ENCODE results near the gene PITX1. TPM values are rescaled to one million over a fixed set of nuclear protein-coding genes. Genes with fewer than 3 reads are reported as not detected.
A peak's percentile ranks its signal among the peaks of the same experiment; 100 is the strongest.

PITX1 gene
- total RNA-seq, 2 experiments from 2014 or later: not detected

GRCh38 chr5:135026645-135027265, 7.3 kb downstream of the PITX1 start:
- ATAC-seq (ENCODE audit: low read depth): no peak
- POLR2A ChIA-PET: no interaction called here
- DNase-seq: no peak

GRCh38 chr5:135025730-135026644, 8.0 kb downstream of the PITX1 start:
- Mint-ChIP-seq H3K27me3 (peaks cover 65% of the 10 kb centered on the region), H3K4me1 (peaks cover 13% of the 10 kb centered on the region), H3K9me3 (peaks cover 4% of the 10 kb centered on the region), H3K36me3 (peaks cover 6% of the 10 kb centered on the region), H3K4me3 (no peak overlapping the region), H3K27ac (no peak overlapping the region)
- ATAC-seq (ENCODE audit: low read depth) (no peak), DNase-seq (peak; percentile 4)
- POLR2A ChIA-PET: no interaction called here

More at GRCh38 chr5:135026645-135027265, 7.3 kb downstream of the PITX1 start:
- H3K9me3 Mint-ChIP-seq: peaks cover 4% of the 10 kb centered on the region
- H3K27ac Mint-ChIP-seq: no peak overlapping the region
- no peak overlapping the region for H3K4me3 Mint-ChIP-seq
- H3K4me1 Mint-ChIP-seq: peaks cover 16% of the 10 kb centered on the region
- H3K36me3 Mint-ChIP-seq: peaks cover 7% of the 10 kb centered on the region
- peaks cover 66% of the 10 kb centered on the region for H3K27me3 Mint-ChIP-seq

GRCh38 chr5:135024956-135025729, 8.9 kb downstream of the PITX1 start:
- POLR2A ChIA-PET: no interaction called here
- H3K9me3 Mint-ChIP-seq: peaks cover 4% of the 10 kb centered on the region
- ATAC-seq (ENCODE audit: low read depth): no peak
- H3K27me3 Mint-ChIP-seq: peaks cover 58% of the 10 kb centered on the region
- H3K27ac Mint-ChIP-seq: no peak overlapping the region
- H3K4me3 Mint-ChIP-seq: no peak overlapping the region
- peak; percentile 10 for DNase-seq
- peaks cover 7% of the 10 kb centered on the region for H3K4me1 Mint-ChIP-seq
- peaks cover 5% of the 10 kb centered on the region for H3K36me3 Mint-ChIP-seq

- peaks cover 24% of the 10 kb centered on the region for H3K27me3 Mint-ChIP-seq
- POLR2A ChIA-PET: no interaction called here
- DNase-seq: peak; percentile 8
These were observed 13.7 kb downstream of the PITX1 start for GRCh38 chr5:135020111-135020895.

GRCh38 chr5:135019314-135019713, 14.7 kb downstream of the PITX1 start:
- Mint-ChIP-seq H3K4me3 (no peak overlapping the region), H3K27me3 (peaks cover 23% of the 10 kb centered on the region), H3K36me3 (no peaks in the 10 kb centered on the region), H3K27ac (no peak overlapping the region), H3K9me3 (no peaks in the 10 kb centered on the region), H3K4me1 (no peaks in the 10 kb centered on the region)
- POLR2A ChIA-PET: no interaction called here
- ATAC-seq (ENCODE audit: low read depth) (no peak), DNase-seq (peak; percentile 18)

More at GRCh38 chr5:135020111-135020895, 13.7 kb downstream of the PITX1 start:
- Mint-ChIP-seq H3K4me3 (no peak overlapping the region), H3K4me1 (no peaks in the 10 kb centered on the region), H3K36me3 (no peaks in the 10 kb centered on the region), H3K27ac (no peak overlapping the region), H3K9me3 (no peaks in the 10 kb centered on the region)
- ATAC-seq (ENCODE audit: low read depth): no peak

- no peaks in the 10 kb centered on the region for H3K9me3 Mint-ChIP-seq
- ATAC-seq (ENCODE audit: low read depth): no peak
- no peaks in the 10 kb centered on the region for H3K4me1 Mint-ChIP-seq
- DNase-seq: no peak
- peaks cover 23% of the 10 kb centered on the region for H3K27me3 Mint-ChIP-seq
- no peaks in the 10 kb centered on the region for H3K36me3 Mint-ChIP-seq
- H3K27ac Mint-ChIP-seq: no peak overlapping the region
- POLR2A ChIA-PET: no interaction called here
- no peak overlapping the region for H3K4me3 Mint-ChIP-seq
These were observed 15.6 kb downstream of the PITX1 start for GRCh38 chr5:135018457-135018856.

GRCh38 chr5:135016861-135017290, 17.2 kb downstream of the PITX1 start:
- ATAC-seq (ENCODE audit: low read depth) (no peak), DNase-seq (no peak)
- Mint-ChIP-seq H3K36me3 (no peaks in the 10 kb centered on the region), H3K27ac (no peak overlapping the region), H3K4me3 (no peak overlapping the region), H3K9me3 (no peaks in the 10 kb centered on the region), H3K27me3 (peaks cover 11% of the 10 kb centered on the region), H3K4me1 (no peaks in the 10 kb centered on the region)
- POLR2A ChIA-PET: no interaction called here

- H3K9me3 Mint-ChIP-seq: no peaks in the 10 kb centered on the region
- DNase-seq (no peak), ATAC-seq (ENCODE audit: low read depth) (no peak)
- no peak overlapping the region for H3K27ac Mint-ChIP-seq
- peaks cover 4% of the 10 kb centered on the region for H3K27me3 Mint-ChIP-seq
- H3K4me3 Mint-ChIP-seq: no peak overlapping the region
- POLR2A ChIA-PET: no interaction called here
- no peaks in the 10 kb centered on the region for H3K36me3 Mint-ChIP-seq
- H3K4me1 Mint-ChIP-seq: no peaks in the 10 kb centered on the region
These were observed 18.1 kb downstream of the PITX1 start for GRCh38 chr5:135015942-135016341.

GRCh38 chr5:135013947-135014570, 20.0 kb downstream of the PITX1 start:
- POLR2A ChIA-PET: no interaction called here
- ATAC-seq (ENCODE audit: low read depth): no peak
- Mint-ChIP-seq H3K4me1 (no peaks in the 10 kb centered on the region), H3K9me3 (no peaks in the 10 kb centered on the region), H3K4me3 (no peak overlapping the region), H3K27ac (no peak overlapping the region), H3K36me3 (no peaks in the 10 kb centered on the region), H3K27me3 (peaks cover 2% of the 10 kb centered on the region)
- no peak for DNase-seq

GRCh38 chr5:135013445-135013844, 20.6 kb downstream of the PITX1 start:
- H3K27me3 Mint-ChIP-seq: peaks cover 2% of the 10 kb centered on the region
- H3K27ac Mint-ChIP-seq: no peak overlapping the region
- no peak for ATAC-seq (ENCODE audit: low read depth)
- no peak overlapping the region for H3K4me3 Mint-ChIP-seq
- H3K9me3 Mint-ChIP-seq: no peaks in the 10 kb centered on the region
- H3K4me1 Mint-ChIP-seq: no peaks in the 10 kb centered on the region
- no peak for DNase-seq
- POLR2A ChIA-PET: no interaction called here
- no peaks in the 10 kb centered on the region for H3K36me3 Mint-ChIP-seq

- ATAC-seq (ENCODE audit: low read depth): no peak
These were observed 21.1 kb downstream of the PITX1 start for GRCh38 chr5:135012951-135013391.

GRCh38 chr5:135012033-135012588, 21.9 kb downstream of the PITX1 start:
- Mint-ChIP-seq H3K36me3 (no peaks in the 10 kb centered on the region), H3K9me3 (no peaks in the 10 kb centered on the region), H3K27ac (no peak overlapping the region), H3K4me1 (no peaks in the 10 kb centered on the region), H3K27me3 (peaks cover 2% of the 10 kb centered on the region), H3K4me3 (no peak overlapping the region)
- POLR2A ChIA-PET: no interaction called here
- DNase-seq (no peak), ATAC-seq (ENCODE audit: low read depth) (no peak)

More at GRCh38 chr5:135012951-135013391, 21.1 kb downstream of the PITX1 start:
- no peaks in the 10 kb centered on the region for H3K4me1 Mint-ChIP-seq
- H3K9me3 Mint-ChIP-seq: no peaks in the 10 kb centered on the region
- H3K27me3 Mint-ChIP-seq: peaks cover 2% of the 10 kb centered on the region
- H3K36me3 Mint-ChIP-seq: no peaks in the 10 kb centered on the region
- no peak overlapping the region for H3K27ac Mint-ChIP-seq
- POLR2A ChIA-PET: no interaction called here
- no peak overlapping the region for H3K4me3 Mint-ChIP-seq
- DNase-seq: no peak
